Measurements from ENCODE around the gene ZAP70.
A peak's percentile ranks its signal among the peaks of the same experiment; 100 is the strongest.

The ZAP70 gene

GRCh38 chr2:97732436-97733340, 19.3 kb downstream of the ZAP70 start:
- DNase-seq: no peak

- no peak for DNase-seq
Observed at GRCh38 chr2:97733341-97734035, 20.1 kb downstream of the ZAP70 start.

DNA sequence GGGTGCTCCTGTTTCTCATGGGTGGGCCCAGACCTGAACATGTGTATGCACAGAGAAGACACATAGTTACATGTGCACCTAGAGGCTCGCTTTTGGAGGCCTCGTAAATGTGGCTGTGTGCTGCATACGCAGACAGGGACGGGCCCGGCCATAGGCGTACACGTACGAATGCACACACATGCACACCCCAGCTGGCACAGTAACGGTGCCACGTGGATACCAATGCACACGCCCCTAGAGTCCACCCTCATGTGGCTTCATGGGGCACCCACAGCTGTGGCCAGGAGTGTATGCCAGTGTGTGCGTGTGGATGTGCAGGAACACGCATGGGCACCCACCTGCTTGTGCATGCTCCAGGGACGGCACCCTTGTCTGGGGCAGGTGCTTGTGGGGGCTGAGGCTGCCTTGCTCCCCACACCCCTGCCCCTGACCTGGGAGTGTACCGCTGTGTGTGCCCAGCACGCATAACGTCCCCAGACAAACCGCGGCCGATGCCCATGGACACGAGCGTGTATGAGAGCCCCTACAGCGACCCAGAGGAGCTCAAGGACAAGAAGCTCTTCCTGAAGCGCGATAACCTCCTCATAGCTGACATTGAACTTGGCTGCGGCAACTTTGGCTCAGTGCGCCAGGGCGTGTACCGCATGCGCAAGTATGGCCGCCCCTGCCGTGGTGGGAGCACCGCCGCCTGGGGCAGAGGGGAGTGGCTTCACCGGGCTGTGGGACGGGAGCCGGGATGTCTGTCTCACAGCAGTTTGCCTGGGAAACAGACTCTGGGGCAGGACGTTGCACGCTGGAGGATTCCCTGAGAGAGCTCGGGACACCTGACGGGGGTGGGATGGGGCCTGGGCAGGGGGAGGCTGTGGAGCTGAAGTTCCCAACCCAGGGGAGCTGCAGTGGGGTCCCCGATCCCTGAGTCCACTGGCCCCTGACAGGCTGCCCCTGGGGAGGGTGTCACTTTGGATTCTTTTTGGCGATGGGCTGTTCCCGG, 21.0 kb downstream of the ZAP70 start:
- DNase-seq: no peak

GRCh38 chr2:97735161-97735561, 21.8 kb downstream of the ZAP70 start:
- no peak for DNase-seq

GRCh38 chr2:97736185-97736584, 22.8 kb downstream of the ZAP70 start:
- no peak for DNase-seq

DNA sequence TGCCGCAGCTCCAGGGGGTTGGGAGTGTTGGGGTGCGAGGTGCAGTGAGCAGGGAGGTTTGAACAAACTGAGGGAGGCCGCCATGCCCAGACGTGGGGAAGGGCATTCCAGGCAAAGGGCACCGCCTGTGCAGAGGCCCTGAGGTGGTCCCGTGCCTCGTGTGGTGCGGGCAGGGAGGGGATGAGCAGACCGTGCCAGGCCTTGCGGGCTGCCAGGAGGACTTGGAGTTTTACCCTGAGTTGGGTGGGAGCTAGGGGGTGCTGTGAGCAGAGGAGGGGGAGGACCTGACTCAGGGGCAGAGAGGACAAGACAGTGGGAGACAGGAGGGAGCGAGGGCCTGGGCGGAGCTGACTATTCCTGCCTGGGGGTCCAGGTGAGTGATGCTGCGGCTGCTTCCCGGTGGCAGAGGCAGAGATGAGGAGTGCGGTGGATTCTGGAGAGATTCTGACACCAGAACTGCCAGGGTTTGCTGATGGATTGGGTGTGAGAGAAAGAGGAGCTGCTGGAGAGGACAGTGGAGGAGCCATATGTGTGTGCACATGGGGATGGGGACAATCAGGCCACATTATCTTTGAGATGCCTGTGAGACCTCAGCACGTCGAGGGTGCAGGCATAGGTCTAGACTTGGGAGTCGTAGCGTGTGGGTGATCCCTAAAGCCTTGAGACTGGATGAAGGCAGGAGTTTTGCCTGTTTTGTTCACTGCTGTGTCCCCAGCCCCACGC, 23.4 kb downstream of the ZAP70 start:
- DNase-seq: no peak

DNA sequence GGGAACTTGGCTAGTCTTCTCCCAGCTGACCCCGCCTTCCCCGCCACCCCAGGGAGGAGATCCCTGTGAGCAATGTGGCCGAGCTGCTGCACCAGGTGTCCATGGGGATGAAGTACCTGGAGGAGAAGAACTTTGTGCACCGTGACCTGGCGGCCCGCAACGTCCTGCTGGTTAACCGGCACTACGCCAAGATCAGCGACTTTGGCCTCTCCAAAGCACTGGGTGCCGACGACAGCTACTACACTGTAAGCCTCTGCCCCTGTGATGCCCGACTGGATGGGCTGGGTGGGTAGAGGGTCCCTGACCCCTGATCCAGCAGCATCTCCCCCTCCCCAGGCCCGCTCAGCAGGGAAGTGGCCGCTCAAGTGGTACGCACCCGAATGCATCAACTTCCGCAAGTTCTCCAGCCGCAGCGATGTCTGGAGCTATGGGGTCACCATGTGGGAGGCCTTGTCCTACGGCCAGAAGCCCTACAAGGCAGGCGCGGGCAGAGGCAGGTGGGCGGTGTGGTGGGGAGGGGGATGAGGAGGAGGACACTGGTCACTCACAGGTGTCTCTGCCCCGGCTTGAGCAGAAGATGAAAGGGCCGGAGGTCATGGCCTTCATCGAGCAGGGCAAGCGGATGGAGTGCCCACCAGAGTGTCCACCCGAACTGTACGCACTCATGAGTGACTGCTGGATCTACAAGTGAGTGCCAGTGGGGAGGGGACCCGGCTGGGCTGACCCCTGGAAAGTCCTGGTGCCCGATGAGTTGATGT, 24.2 kb downstream of the ZAP70 start:
- no peak for DNase-seq

- DNase-seq: no peak
Observed at GRCh38 chr2:97738179-97739019, 25.0 kb downstream of the ZAP70 start.

DNA sequence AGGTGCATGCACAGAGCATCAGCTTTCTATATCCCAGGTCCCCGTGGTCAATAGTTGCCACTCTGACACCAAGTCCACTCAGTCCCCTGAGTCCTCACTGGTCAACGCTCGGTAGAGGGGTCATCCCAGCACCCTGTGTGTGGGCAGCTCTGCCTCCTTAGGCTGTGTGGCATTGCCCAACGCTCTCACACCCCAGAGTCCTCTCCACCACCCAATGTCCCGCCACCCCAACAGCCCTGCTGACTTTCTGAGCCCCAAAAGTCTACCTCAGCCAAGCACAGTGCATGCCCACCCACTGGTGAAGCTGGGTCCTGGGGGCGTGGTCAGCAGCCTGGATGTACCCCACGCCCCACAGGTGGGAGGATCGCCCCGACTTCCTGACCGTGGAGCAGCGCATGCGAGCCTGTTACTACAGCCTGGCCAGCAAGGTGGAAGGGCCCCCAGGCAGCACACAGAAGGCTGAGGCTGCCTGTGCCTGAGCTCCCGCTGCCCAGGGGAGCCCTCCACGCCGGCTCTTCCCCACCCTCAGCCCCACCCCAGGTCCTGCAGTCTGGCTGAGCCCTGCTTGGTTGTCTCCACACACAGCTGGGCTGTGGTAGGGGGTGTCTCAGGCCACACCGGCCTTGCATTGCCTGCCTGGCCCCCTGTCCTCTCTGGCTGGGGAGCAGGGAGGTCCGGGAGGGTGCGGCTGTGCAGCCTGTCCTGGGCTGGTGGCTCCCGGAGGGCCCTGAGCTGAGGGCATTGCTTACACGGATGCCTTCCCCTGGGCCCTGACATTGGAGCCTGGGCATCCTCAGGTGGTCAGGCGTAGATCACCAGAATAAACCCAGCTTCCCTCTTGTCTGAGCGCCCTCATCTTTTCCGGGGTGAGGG, 25.9 kb downstream of the ZAP70 start:
- no peak for DNase-seq

DNA sequence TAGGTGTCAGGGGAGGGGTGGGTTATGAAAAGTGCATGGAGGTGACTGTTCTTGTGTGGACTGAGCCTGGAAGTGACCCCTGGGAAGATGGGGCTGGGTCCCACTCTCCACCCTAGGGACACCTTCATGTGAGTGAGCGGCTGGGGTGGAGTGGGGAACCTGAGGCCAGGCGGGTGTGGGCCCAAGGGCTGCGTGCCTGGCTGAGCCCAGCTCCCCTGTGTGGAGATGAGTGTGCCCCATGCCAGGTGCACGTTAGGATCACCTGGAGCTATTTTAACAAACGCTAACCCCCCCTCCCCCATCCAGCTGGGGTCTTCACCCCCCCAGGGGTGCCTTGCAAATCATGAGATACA, 26.5 kb downstream of the ZAP70 start:
- no peak for DNase-seq

- peak in 4 of 56 donors; percentile 4 to 31 (median 12) for DNase-seq
Observed at GRCh38 chr2:97740590-97741182, 27.3 kb downstream of the ZAP70 start.

- no peak for DNase-seq
Observed at GRCh38 chr2:97741251-97741650, 27.9 kb downstream of the ZAP70 start.

DNA sequence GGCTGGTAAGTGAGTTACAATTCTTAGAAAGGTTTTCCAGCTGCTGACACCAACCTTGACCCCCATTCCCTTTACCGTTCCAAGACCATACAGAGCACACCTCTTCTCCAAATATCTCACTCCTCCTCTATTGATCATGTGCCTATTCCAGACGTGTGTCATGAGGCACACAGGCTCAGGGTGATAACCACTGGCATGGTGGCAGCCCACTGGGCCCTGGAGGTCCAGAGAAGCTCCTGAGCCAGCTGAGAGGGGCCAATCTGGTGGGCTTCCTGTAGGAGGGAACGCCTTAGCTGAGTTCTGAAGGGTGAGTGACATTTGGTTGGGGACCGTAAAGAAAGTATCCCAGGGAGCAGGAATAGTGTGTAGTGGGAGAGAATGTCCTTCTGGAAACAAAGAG, 28.3 kb downstream of the ZAP70 start:
- no peak for DNase-seq

GRCh38 chr2:97742381-97742847, 29.0 kb downstream of the ZAP70 start:
- DNase-seq: no peak

GRCh38 chr2:97743913-97744312, 30.5 kb downstream of the ZAP70 start:
- DNase-seq: no peak

- no peak for DNase-seq
Observed at GRCh38 chr2:97745474-97746174, 32.2 kb downstream of the ZAP70 start.

GRCh38 chr2:97747285-97747684, 33.9 kb downstream of the ZAP70 start:
- no peak for DNase-seq
